ENCODE measurements around the gene CARD11. TPM values are rescaled to one million over a fixed set of nuclear protein-coding genes. Genes with fewer than 3 reads are reported as not detected.

Gene CARD11
- total RNA-seq, 6 experiments from 2014 or later, result not detected

DNA sequence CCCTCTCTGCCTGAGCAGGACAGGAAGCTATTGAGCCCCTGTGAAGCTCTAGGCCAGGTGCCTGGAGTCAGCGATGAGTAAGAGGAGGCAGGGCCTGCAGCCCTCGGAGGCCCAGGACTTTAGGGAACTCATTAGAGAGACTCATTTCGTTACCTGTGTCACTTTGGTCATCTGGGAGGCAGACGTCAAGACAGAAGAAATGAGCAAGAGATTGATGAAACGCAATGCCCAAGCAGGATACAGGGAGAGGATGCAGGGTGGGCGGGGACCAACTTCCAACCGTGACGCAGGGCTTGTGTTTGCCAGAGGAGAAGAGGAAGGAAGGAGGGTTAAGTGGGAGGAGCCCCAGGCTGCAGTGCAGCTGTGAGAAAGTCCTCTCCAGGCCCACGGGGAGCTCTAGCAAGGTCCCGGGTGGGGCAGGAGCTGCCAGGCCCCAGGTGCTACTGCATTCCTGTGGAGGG lies 173.2 kb downstream of the CARD11 start:
- Mint-ChIP-seq H3K4me3 (no peak overlapping the region; the same call in 1 of the 2 replicates), H3K27ac (no peak overlapping the region), H3K4me1 (ENCODE audit: low read depth) (peaks cover 32% of the 10 kb centered on the region), H3K36me3 (ENCODE audit: low read depth) (no peaks in the 10 kb centered on the region), H3K9me3 (no peaks in the 10 kb centered on the region), H3K27me3 (ENCODE audit: insufficient read depth) (peaks cover 5% of the 10 kb centered on the region)
- TF ChIP-seq, protein P1, sequence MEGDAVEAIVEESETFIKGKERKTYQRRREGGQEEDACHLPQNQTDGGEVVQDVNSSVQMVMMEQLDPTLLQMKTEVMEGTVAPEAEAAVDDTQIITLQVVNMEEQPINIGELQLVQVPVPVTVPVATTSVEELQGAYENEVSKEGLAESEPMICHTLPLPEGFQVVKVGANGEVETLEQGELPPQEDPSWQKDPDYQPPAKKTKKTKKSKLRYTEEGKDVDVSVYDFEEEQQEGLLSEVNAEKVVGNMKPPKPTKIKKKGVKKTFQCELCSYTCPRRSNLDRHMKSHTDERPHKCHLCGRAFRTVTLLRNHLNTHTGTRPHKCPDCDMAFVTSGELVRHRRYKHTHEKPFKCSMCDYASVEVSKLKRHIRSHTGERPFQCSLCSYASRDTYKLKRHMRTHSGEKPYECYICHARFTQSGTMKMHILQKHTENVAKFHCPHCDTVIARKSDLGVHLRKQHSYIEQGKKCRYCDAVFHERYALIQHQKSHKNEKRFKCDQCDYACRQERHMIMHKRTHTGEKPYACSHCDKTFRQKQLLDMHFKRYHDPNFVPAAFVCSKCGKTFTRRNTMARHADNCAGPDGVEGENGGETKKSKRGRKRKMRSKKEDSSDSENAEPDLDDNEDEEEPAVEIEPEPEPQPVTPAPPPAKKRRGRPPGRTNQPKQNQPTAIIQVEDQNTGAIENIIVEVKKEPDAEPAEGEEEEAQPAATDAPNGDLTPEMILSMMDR (IDR thresholded peaks at IDR 0.05), result no peak
- DNase-seq, result no peak

DNA sequence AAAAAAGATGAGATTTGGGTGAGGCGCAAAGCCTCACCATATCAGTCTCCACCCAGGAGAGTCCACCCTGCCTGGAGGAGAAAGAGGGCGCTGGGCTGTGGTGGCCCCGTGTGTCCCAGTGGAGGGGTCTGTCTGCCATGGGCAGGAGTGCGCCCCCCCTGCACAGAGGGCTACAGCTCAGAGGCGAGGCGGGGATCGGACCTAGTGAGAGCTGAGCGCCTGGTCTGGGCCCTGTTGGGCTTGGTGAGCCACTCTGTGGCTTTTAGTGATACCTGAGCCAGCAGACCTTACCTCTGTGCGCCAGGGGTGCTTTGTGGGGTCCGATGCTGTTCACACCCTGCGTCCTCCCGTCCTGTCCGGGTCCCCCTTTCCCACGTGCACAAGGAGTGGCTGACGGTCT lies 173.7 kb downstream of the CARD11 start:
- H3K9me3 Mint-ChIP-seq, result no peaks in the 10 kb centered on the region
- H3K4me1 Mint-ChIP-seq (ENCODE audit: low read depth), result peaks cover 34% of the 10 kb centered on the region
- peaks cover 5% of the 10 kb centered on the region for H3K27me3 Mint-ChIP-seq (ENCODE audit: insufficient read depth)
- TF ChIP-seq, protein P1 (IDR thresholded peaks at IDR 0.05), result no peak
- no peak overlapping the region for H3K27ac Mint-ChIP-seq
- DNase-seq, result no peak
- no peak overlapping the region for H3K4me3 Mint-ChIP-seq
- H3K36me3 Mint-ChIP-seq (ENCODE audit: low read depth), result no peaks in the 10 kb centered on the region

DNA sequence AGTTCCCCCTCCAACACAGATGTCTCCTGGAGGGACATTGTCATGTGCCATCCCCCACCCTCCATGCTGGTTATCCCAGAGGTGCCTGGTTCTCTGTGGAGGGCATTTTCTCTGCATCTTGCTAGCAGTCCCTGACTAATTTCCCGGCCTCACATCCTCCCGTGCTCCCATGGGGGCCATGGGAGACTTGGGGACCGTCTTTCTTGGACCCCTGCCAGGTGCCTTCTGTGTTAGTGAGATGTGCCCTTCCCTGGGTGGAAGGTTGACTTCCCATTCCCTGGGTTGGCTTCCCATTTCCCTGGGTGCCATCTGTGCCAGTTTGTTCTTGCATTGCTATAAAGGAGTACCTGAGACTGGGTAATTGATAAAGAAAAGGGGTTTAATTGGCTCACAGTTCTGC lies 177.1 kb downstream of the CARD11 start:
- Mint-ChIP-seq H3K27ac (no peak overlapping the region), H3K9me3 (no peaks in the 10 kb centered on the region), H3K36me3 (ENCODE audit: low read depth) (no peaks in the 10 kb centered on the region), H3K4me3 (no peak overlapping the region), H3K4me1 (ENCODE audit: low read depth) (peaks cover 29% of the 10 kb centered on the region), H3K27me3 (ENCODE audit: insufficient read depth) (peaks cover 5% of the 10 kb centered on the region)
- DNase-seq, result no peak
- TF ChIP-seq, protein P1 (IDR thresholded peaks at IDR 0.05), result no peak

DNA sequence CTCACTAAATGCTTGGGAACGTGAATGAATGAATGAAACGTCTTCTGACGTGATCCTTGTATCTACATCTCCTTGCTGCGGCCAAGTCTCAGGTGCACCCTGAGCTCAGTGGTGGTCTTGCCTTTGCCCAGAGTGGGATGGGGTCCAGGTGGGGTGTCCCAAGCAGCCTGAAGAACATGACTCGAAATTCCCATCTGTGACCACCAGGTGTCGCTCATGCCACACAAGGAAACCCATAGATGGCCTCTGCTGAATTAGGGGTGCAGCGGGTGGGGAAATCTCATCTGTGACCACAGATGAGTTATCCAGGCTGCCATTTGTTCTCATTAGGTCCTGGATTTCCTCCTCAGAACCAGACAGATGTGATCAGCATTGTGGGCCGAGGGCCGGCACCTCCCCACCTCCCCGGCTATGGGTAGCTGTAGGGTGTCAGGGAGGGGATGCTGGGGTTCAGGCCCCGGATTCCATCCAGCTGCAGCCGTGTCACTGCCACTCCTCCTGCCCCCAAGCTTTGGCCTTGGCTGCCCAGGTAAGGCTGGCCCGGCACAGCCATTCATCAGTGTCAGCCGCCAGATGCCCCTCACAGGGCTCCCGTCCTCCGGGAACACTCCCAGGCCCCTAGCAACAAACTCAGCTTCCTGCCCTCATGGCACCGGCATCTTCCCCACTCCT lies 178.5 kb downstream of the CARD11 start:
- peak; percentile 54 for DNase-seq
- peak overlapping the region; percentile 78 for H3K4me3 Mint-ChIP-seq

DNA sequence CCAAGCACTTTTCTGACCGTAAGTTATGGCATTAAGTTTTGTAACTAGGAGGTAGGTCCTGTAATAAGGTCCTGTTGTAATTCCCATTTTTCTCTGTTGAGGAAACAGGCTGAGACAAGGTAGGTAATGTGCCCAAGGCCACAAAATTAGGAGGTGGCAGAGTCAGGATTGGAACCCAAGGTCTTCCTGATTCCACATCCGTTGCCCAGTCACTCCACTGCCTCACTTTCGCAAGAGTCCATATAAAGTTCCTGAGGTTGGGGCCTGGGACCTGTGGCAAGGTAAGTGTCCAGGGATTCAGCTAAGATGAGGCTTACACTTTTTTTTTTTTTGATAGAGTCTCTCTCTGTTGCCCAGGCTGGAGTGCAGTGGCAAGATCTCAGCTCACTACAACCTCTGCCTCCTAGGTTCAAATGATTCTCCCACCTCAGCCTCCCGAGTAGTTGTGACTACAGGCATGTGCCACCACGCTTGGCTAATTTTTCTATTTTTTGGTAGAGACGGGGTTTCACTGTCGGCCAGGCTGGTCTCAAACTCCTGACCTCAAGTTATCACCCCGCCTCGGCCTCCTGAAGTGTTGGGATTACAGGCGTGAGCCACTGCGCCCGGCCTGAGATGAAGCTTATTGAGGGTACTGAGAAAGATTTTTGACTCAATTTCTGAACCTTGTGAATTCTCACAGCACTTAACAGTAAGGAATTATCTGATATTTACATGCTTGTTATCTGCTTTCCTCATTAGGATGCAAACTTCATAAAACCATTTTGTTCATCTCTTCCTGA lies 179.3 kb downstream of the CARD11 start:
- H3K36me3 Mint-ChIP-seq (ENCODE audit: low read depth), result no peaks in the 10 kb centered on the region
- peaks cover 23% of the 10 kb centered on the region for H3K4me1 Mint-ChIP-seq (ENCODE audit: low read depth)
- no peaks in the 10 kb centered on the region for H3K9me3 Mint-ChIP-seq
- H3K4me3 Mint-ChIP-seq, result peak overlapping the region; percentile 90
- H3K27me3 Mint-ChIP-seq (ENCODE audit: insufficient read depth), result peaks cover 5% of the 10 kb centered on the region
- no peak for DNase-seq
- TF ChIP-seq, protein P1 (IDR thresholded peaks at IDR 0.05), result no peak
- peak overlapping the region; percentile 100 for H3K27ac Mint-ChIP-seq

More for the DNA sequence above, 178.5 kb downstream of the CARD11 start:
- Mint-ChIP-seq H3K36me3 (ENCODE audit: low read depth) (no peaks in the 10 kb centered on the region), H3K9me3 (no peaks in the 10 kb centered on the region), H3K27ac (peak overlapping the region; percentile 100), H3K27me3 (ENCODE audit: insufficient read depth) (peaks cover 5% of the 10 kb centered on the region), H3K4me1 (ENCODE audit: low read depth) (peaks cover 23% of the 10 kb centered on the region)
- TF ChIP-seq, protein P1 (IDR thresholded peaks at IDR 0.05), result peak; percentile 98

All from HFFc6 (cell line).